Activated CD4-positive, alpha-beta T cell treated with anti-CD3 and anti-CD28 coated beads, Interleukin-2, amount 10 ng/mL, durations not matched to agents 7 days and 5 days (primary cell): Measurements from ENCODE around the gene JMJD6. TPM values are rescaled to one million over a fixed set of nuclear protein-coding genes. Genes with fewer than 3 reads are reported as not detected.

Experiments used
- CTCF ChIA-PET: fragments of 350-600 bp; sonication (Branson Sonifier 250); formaldehyde crosslinking; loops from one replicate; lab custom pipeline; 2021; ENCODE audit warnings: antibody characterized with exemption; lab: Charles Lee
- POLR2A ChIA-PET: fragments of 350-600 bp; sonication (Branson Sonifier 250); formaldehyde crosslinking; loops from one replicate; lab custom pipeline; 2021; ENCODE audit warnings: antibody characterized with exemption; lab: Charles Lee
- DNase-seq: peaks from one replicate; pipeline ENCODE4 v3.0.0-alpha.2; 2020
- H3K27ac Mint-ChIP-seq: one replicate; pipeline ENCODE4 v1.8.0; 2021; ENCODE audit warnings: mild to moderate bottlenecking, moderate library complexity, mixed read lengths
- H3K27me3 Mint-ChIP-seq: one replicate; pipeline ENCODE4 v1.8.0; 2021; ENCODE audit warnings: mixed read lengths
- H3K36me3 Mint-ChIP-seq: one replicate; pipeline ENCODE4 v1.8.0; 2021; ENCODE audit warnings: low read depth, mixed read lengths
- H3K4me1 Mint-ChIP-seq: one replicate; pipeline ENCODE4 v1.8.0; 2021; ENCODE audit warnings: mixed read lengths
- H3K4me3 Mint-ChIP-seq: one replicate; pipeline ENCODE4 v1.8.0; 2021; ENCODE audit warnings: mild to moderate bottlenecking, moderate library complexity, mixed read lengths
- H3K9me3 Mint-ChIP-seq: one replicate; pipeline ENCODE4 v1.8.0; 2021; ENCODE audit warnings: mixed read lengths
- total RNA-seq, 2 experiments: library from RNA; stranded (reverse); gene quantifications; one replicate each; pipeline ENCODE4 v1.2.3, GENCODE V29; 2021

Gene JMJD6
- total RNA-seq, 2 experiments from 2014 or later: 42.9 to 51.3 TPM

DNA sequence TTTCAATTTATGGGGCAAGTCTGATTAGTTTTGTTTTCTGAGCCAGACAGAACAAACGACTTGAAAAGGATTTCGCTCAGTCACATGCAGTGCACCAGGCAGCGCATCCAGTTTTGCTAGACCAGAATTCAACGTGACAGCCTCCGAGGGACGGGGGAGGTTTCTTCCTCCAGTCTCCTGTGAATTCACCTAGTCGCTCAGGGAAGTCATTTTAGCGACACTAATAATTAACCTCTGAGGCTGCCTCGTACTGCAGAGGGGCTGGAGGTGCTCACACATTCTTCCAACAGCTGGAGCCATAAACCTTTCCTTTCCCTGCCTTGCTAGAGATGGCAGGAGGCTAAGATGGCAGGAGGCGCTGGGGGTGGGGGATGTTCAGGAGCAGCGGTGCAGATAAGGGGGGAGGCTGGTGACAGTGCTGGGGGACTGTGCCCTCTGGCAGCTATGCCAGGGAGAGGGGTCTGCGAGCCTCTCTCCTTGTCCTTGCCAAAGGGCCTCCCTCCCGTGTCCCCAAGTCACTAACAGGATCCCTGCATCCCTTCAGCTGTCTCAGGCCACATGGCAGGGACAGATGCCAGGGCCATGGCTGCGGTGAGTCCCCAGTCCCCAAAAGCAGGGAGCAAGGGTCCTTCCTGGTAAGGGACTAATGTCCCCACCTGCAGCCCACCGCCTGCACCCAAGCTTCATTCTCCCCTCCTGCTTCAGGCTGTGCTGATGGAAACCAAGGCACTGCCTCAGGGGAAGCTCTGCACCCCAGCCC is 39.7 kb downstream of the JMJD6 start:
- no peak for DNase-seq
- Mint-ChIP-seq H3K4me3 (no peak overlapping the region), H3K4me1 (peaks cover 4% of the 10 kb centered on the region), H3K27me3 (no peaks in the 10 kb centered on the region), H3K27ac (no peak overlapping the region), H3K9me3 (no peaks in the 10 kb centered on the region), H3K36me3 (no peaks in the 10 kb centered on the region)
- ChIA-PET POLR2A (no interaction called here), CTCF (interaction anchor here (0.5 to 1.1 kb wide), 2 partner anchors 16 to 110 kb away, joined by 3 to 4 read pairs; no protein-coding TSS in a partner anchor)

DNA sequence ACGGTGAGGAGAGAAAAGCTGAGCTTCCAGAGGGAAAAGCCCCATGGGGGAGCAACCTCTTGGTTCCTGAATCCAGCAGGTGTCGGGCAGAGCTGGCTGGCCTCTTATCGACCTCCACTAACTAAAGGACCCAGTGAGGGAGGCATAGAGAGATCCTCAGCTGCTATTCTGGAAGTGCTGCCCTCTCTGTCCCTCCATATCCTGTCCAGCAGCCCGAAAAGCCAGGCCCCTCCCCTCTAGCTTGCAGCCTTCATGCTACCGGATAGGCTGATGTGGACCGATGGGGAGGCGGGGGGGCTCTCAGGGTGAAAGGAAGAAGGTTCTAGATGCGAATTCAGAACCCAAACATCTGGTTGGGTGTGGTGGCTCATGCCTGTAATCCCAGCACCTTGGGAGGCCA is 40.6 kb downstream of the JMJD6 start:
- Mint-ChIP-seq H3K36me3 (no peaks in the 10 kb centered on the region), H3K27me3 (no peaks in the 10 kb centered on the region), H3K4me3 (no peak overlapping the region), H3K9me3 (no peaks in the 10 kb centered on the region), H3K4me1 (peaks cover 6% of the 10 kb centered on the region), H3K27ac (no peak overlapping the region)
- DNase-seq: no peak
- ChIA-PET CTCF (interaction anchor here (1.1 kb wide), 1 partner anchor 16 kb away, joined by 3 read pairs; no protein-coding TSS in a partner anchor), POLR2A (no interaction called here)

DNA sequence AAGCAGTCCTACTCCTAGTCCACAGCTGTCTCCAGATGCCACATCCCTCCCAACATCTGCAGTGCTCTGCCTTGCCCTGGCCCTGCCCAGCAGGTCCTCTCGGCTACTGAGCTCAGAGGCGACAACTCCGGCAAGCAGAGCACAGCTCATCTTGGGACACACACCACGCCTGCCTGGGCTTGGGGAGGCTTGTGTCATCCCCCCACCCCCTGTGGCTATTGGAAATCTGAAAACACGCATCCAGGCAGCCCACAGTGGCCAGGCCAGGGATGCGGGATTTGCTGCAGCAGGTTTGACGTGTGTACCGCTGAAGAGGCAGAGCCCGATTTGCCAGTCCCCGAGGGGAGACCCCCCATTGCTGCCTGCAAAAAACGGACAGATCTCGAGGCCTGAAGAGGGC is 41.0 kb downstream of the JMJD6 start:
- peaks cover 6% of the 10 kb centered on the region for H3K4me1 Mint-ChIP-seq
- no peaks in the 10 kb centered on the region for H3K27me3 Mint-ChIP-seq
- DNase-seq: no peak
- ChIA-PET CTCF (interaction anchor here (1.1 kb wide), 1 partner anchor 17 kb away, joined by 3 read pairs; no protein-coding TSS in a partner anchor), POLR2A (no interaction called here)
- no peaks in the 10 kb centered on the region for H3K9me3 Mint-ChIP-seq
- H3K4me3 Mint-ChIP-seq: no peak overlapping the region
- no peak overlapping the region for H3K27ac Mint-ChIP-seq
- H3K36me3 Mint-ChIP-seq: no peaks in the 10 kb centered on the region

DNA sequence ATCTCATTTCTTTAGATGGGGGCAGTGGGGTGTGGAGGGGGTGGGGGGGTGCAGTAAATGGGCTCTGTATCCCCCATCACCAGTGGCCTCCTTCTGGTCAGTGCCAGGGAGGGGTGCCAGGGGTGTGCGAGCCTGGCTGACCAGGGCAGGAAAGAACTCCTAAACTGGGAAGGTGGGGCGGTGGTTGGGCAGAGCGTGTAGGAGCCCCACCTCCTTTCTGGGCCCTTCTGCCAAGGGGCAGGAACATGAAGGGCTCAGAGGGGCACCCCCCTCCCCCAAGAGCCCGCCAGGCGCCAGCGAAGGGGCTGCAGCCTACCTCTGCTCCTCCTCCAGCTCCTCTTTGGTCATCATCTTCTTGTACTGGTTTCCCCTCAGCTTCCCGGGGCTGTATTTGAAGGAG is 41.6 kb downstream of the JMJD6 start:
- POLR2A ChIA-PET: no interaction called here
- no peak overlapping the region for H3K4me3 Mint-ChIP-seq
- no peak overlapping the region for H3K27ac Mint-ChIP-seq
- H3K4me1 Mint-ChIP-seq: peaks cover 6% of the 10 kb centered on the region
- H3K9me3 Mint-ChIP-seq: no peaks in the 10 kb centered on the region
- no peak for DNase-seq
- CTCF ChIA-PET: interaction anchor here (1.3 kb wide), 1 partner anchor 161 kb away, joined by 4 read pairs; no protein-coding TSS in a partner anchor
- no peaks in the 10 kb centered on the region for H3K36me3 Mint-ChIP-seq
- H3K27me3 Mint-ChIP-seq: no peaks in the 10 kb centered on the region

DNA sequence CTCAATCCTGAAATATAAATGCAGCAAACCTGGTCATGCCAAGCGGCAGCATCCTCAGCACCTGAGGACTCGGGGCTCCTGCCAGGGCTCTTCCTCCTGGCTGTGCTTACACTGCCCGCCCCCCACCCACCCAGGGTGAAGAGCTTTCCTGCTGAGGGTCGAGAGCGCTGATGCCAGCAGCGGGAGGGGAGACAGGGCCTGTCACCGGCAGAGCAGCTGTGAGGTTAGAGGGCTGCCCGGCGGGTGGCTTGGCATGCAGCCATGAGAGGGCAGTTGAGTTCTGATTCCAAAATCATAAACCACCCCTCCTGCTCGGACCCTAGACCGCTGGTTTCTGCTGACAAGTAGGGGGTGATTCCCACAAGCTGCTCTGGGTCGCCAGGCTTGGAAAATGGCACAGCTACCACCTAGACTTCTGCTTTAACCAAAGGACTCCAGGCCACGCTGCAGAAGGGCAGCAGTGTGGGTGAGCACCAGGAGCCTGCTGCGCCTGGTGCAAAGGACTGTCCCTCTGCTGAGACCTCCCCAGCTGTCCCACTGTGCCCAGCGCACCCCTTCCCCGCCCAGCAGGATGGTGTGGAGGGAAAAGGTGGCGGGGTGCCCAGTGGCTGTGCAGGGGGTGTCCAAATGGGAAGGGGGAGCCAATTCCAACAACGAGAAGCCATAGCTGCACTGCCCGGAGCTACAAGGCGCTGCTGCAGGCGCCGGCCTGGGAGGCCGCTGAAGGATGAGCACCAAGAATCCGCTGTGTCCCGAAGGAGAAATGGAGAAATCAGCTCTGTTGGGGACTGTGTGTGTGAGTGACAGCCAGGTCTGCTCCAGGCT is 42.3 kb downstream of the JMJD6 start:
- no peak for DNase-seq
- H3K4me3 Mint-ChIP-seq: no peak overlapping the region

DNA sequence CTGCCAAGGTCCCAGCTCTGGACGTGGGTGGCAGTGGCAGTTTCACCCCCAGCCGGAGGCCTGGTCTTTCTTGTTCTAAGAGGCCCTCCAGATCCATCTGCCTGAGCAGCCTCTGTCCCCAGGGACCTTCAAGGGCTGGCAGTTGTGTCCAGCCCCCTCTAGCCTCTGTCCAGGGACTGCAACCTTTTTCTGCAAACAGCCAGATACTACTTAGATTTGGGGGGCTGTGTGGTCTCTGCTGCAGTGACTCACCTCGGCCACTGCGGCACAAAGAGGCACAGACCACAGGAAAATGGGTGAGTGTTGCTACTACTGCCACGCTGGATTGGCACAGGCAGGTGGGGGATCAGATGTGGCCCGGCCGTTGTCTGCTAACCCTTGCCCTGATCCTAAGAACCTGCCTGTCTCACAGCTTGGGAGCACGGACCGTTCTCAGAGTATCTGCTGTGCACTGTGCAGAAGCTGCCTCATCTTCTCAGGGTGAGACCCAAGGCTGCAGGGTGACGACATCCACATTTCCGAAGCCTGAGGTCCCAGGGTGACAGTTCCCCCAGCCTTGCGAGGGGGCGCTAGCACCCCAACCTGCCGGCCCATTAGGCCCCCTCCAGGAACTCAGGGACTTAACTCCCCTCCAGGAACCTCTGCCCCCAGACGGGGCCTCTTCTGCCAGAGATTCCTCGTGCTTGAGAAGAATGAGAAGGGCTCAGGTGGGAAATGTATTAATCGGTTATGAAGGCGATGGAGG is 43.2 kb downstream of the JMJD6 start:
- Mint-ChIP-seq H3K9me3 (no peaks in the 10 kb centered on the region), H3K27ac (no peak overlapping the region), H3K4me3 (no peak overlapping the region), H3K27me3 (no peaks in the 10 kb centered on the region), H3K4me1 (peaks cover 6% of the 10 kb centered on the region), H3K36me3 (no peaks in the 10 kb centered on the region)
- ChIA-PET POLR2A (no interaction called here), CTCF (interaction anchor here (1.3 kb wide), 1 partner anchor 160 kb away, joined by 4 read pairs; no protein-coding TSS in a partner anchor)
- no peak for DNase-seq

More for the DNA sequence above, 42.3 kb downstream of the JMJD6 start:
- ChIA-PET POLR2A (no interaction called here), CTCF (interaction anchor here (1.3 kb wide), 1 partner anchor 161 kb away, joined by 4 read pairs; no protein-coding TSS in a partner anchor)
- no peaks in the 10 kb centered on the region for H3K9me3 Mint-ChIP-seq
- H3K4me1 Mint-ChIP-seq: peaks cover 6% of the 10 kb centered on the region
- H3K27me3 Mint-ChIP-seq: no peaks in the 10 kb centered on the region
- peak overlapping the region; percentile 5 for H3K27ac Mint-ChIP-seq
- H3K36me3 Mint-ChIP-seq: no peaks in the 10 kb centered on the region

DNA sequence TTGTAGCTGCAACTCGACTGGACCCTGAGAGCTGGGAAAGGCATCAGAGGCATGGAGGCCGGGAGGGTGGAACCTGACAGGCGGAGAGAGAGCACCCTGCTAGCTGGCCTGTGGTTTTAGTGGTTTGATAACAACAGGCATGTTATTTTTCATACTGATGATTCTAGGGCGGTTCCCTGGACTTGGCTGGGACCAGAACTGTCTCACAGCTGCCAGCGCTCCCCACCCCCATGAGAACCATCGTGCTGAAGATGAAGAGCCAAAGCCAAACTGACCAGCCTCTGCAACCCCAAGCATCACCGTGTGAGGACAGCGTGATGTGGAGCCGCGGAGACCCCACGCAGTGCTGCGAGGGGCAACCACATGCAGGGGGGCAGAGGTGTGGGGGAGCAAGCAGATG is 44.1 kb downstream of the JMJD6 start:
- Mint-ChIP-seq H3K27me3 (no peaks in the 10 kb centered on the region), H3K9me3 (no peaks in the 10 kb centered on the region)

DNA sequence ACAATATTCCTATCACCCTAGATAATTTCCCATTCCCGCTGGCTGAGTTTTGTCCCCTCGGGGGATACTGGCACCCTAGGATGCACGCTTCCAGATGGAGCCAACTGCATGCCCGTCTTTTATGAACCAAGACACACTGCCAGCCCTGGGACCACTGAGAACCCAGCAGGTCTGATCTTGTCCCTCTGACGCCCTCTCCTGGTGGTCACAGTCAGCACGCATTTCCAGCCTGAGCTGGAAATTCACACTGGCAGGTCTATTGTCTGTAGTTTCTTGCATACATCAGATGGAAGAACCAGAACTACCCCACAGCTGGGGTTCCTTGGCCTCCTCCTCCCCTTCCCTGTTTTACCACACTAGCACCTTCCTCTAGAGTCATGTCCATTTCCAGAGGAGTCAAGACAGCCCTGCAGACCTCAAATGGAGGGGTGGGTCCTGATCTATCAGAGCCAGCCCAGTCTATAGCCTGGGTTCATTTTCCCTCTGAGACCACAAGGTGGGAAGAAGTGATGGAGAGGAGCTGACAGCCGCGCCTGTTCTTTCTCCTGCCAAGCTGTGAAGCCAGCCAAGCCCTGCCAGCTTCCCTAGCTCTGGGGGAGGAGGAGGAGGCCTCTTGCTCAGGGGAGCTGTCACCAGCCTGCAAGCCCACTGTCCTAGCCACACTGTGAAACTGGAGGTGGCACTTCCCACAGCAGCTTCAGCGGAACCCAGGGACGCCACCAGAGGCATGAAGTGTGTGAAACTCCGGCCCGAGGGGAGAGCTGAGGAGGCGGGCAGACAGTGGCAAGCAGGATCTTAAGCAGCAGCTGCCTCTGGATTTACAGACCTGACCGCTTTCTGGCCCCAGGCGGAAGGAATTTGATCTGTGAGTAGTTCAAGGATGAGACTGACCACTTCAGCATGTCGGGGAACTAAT is 44.9 kb downstream of the JMJD6 start:
- peak; percentile 83 for DNase-seq
- Mint-ChIP-seq H3K4me3 (no peak overlapping the region), H3K9me3 (no peaks in the 10 kb centered on the region), H3K27me3 (no peaks in the 10 kb centered on the region), H3K4me1 (peaks cover 6% of the 10 kb centered on the region), H3K36me3 (no peaks in the 10 kb centered on the region), H3K27ac (peak overlapping the region; percentile 62)
- ChIA-PET CTCF (interaction anchor here (0.6 to 2.5 kb wide), 22 partner anchors 9 to 175 kb away, joined by 3 to 12 read pairs (median 4); no protein-coding TSS in a partner anchor), POLR2A (no interaction called here)

More for the DNA sequence above, 44.1 kb downstream of the JMJD6 start:
- H3K27ac Mint-ChIP-seq: no peak overlapping the region
- ChIA-PET POLR2A (no interaction called here), CTCF (interaction anchor here (1.0 to 2.5 kb wide), 11 partner anchors 8 to 163 kb away, joined by 3 to 12 read pairs (median 7); no protein-coding TSS in a partner anchor)
- peaks cover 6% of the 10 kb centered on the region for H3K4me1 Mint-ChIP-seq
- no peak overlapping the region for H3K4me3 Mint-ChIP-seq
- H3K36me3 Mint-ChIP-seq: no peaks in the 10 kb centered on the region
- DNase-seq: no peak

DNA sequence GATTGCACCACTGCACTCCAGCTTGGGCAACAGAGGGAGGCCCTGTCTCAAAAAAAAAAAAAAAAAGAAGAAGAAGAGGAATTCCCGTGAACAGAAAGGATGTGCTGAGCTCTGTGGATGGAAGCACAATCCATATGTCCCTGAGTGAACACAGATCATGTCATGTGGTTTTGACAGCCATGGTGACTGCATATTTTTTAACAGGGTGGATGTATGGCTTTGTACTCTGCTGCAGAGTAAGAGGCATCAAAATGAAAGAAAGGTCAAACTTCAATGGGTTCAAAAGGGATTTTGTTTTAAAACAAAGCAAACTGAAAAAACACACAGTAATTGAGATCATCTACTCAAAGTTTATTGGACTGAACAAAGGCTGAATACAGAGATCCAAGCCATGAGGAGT is 47.2 kb downstream of the JMJD6 start:
- Mint-ChIP-seq H3K36me3 (no peaks in the 10 kb centered on the region), H3K27ac (no peak overlapping the region), H3K4me3 (no peak overlapping the region), H3K9me3 (no peaks in the 10 kb centered on the region), H3K27me3 (no peaks in the 10 kb centered on the region), H3K4me1 (peaks cover 6% of the 10 kb centered on the region)
- ChIA-PET POLR2A (no interaction called here), CTCF (interaction anchor here (0.6 to 1.2 kb wide), 2 partner anchors 11 to 122 kb away, joined by 3 read pairs; no protein-coding TSS in a partner anchor)
- no peak for DNase-seq

DNA sequence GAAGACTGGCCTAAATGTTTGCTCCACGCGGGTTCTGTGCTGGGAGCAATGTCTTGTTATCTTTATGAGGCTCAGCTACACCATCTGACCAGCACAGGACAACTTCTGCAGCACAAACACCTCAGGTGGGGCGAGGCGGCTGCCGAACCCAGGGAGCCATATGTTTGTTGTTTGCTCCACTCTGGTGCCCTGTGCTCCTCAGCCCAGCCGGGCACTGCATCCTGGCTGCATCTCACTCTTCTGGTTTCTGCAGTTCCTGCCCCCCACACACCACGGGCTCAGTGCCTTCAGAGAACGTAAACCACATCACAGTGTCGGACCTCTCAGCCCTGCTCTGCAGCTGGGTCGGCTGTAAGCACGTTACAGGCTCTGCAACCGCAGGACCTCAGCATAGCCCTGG is 48.1 kb downstream of the JMJD6 start:
- peaks cover 10% of the 10 kb centered on the region for H3K4me1 Mint-ChIP-seq
- peak; percentile 57 for DNase-seq
- POLR2A ChIA-PET: no interaction called here

DNA sequence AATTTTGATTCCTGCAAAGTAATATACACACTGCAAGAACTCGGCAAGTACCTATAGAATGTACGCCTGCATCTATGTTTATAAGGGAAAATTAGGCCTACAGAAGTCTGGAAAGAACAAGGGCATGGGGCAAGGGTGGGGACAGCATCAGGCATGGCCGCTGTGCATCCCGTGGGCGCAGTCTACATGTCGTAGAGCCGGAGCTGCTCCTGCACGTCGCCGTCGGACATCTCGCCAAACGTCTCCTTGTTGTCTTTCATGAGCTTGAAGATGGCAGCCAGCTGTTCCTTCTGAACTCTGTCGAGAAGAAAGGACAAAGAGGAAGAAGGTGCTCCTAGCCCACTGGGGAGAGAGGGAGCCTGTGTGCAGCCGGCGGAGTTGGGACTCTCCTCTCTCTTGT is 49.0 kb downstream of the JMJD6 start:
- H3K36me3 Mint-ChIP-seq: peaks cover 3% of the 10 kb centered on the region
- H3K4me3 Mint-ChIP-seq: no peak overlapping the region
- H3K27me3 Mint-ChIP-seq: no peaks in the 10 kb centered on the region
- no peaks in the 10 kb centered on the region for H3K9me3 Mint-ChIP-seq
- DNase-seq: no peak
- no peak overlapping the region for H3K27ac Mint-ChIP-seq
- CTCF ChIA-PET: no interaction called here
- POLR2A ChIA-PET: no interaction called here
- H3K4me1 Mint-ChIP-seq: peaks cover 19% of the 10 kb centered on the region

More for the DNA sequence above, 48.1 kb downstream of the JMJD6 start:
- Mint-ChIP-seq H3K27ac (no peak overlapping the region), H3K36me3 (no peaks in the 10 kb centered on the region), H3K27me3 (no peaks in the 10 kb centered on the region), H3K9me3 (no peaks in the 10 kb centered on the region), H3K4me3 (no peak overlapping the region)
- CTCF ChIA-PET: no interaction called here
